Heart left ventricle (tissue), 13 donors: ENCODE results near the gene RGS2.

Source experiments
- CTCF ChIP-seq, 12 donors: fragments of 200-600 bp; sonication (generic) in 4 of 12; IDR thresholded peaks; one replicate each; pipeline versions ENCODE4 v1.5.0 to v1.8.0; 2018 to 2022; ENCODE audit warnings: antibody characterized with exemption in 12 of 12, mild to moderate bottlenecking in 5 of 12
- POLR2A ChIP-seq, 2 donors: fragments of 450-650 bp; IDR thresholded peaks; one replicate each; pipeline ENCODE4 v1.6.1; 2017; ENCODE audit warnings: antibody characterized with exemption in 2 of 2, mild to moderate bottlenecking in 2 of 2, moderate library complexity in 2 of 2
- donor health status: ischemic (EF 13 %, LVEDD 7.1; RV severe dilation, severe dysfunction).
- donor health status: DM: no; HTN: yes; CAD: no.
- donor health status: DM: no; HTN: no; CAD: no.
- donor health status: ischemic (EF 25% LVEDD 6.9; RV normal size, moderate dysfunction).
- donor health status: ischemic (EF 25% LVEDD 5.7; RV mildly dilated, moderate dysfunction).
- donor health status: ischemic (EF 35%, LVEDD 5.7; RV mildly dilated, moderate dysfunction).
- donor health status: nonischemic (EF 11% LVEDD 7.7; RV severe dilation, severe dysfunction).
- donor health status: DM: yes; HTN: yes; CAD: no.
- donor health status: PGD.
- donor health status: ischemic (EF 29% LVEDD 5.4; RV normal size, mild dysfunction).
- donor health status: nonischemic (EF 23%, LVEDD 6.1; RV moderate dilation, normal function).

- no peak for TF ChIP-seq CTCF (IDR thresholded peaks at IDR 0.05)
- TF ChIP-seq POLR2A (IDR thresholded peaks at IDR 0.05) = no peak
Observed at GRCh38 chr1:192794768-192795035, 14.1 kb upstream of the RGS2 start.
